Measurements from ENCODE around the gene FUS.
"Not testable (repeated sequence)": the region's sequence is repeated elsewhere in the genome, so short reads cannot be mapped to it uniquely, and the experiment has no call there.

Gene FUS

DNA sequence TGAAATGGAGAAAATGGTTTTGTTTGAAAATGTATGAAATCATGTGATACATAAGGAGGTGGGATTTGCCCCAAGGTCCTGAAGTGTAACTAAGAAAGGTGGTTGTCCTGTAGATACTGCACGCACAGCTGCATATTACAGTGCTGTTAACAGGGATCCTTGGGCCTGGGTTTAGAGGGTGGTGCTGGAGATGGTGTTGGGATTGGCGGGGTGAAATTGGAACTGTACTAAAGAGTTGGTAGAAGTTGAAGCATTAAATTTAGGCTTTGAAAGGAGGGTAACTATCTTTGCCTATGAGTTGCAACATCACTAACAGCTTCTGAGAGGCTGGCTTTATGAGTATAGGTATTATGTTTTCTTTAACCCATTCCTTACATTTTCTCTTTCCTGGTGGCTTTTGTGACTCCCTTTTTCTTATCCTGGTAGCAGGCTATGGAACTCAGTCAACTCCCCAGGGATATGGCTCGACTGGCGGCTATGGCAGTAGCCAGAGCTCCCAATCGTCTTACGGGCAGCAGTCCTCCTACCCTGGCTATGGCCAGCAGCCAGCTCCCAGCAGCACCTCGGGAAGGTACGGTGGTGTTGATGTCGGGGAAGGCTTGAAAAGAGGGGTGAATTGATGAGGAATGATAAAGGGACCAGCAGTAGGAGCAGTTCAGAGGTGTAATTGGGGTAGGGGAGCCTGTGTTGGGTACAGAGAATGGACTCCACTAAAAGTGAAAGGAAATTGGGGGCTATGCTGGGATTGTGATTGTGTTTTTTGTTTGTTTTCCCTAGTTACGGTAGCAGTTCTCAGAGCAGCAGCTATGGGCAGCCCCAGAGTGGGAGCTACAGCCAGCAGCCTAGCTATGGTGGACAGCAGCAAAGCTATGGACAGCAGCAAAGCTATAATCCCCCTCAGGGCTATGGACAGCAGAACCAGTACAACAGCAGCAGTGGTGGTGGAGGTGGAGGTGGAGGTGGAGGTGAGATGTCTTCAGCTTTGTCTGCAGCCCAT lies 3.8 kb downstream of the FUS start:
- no peak for FAIRE-seq
- DNase-seq (ENCODE audit: extremely low spot score, insufficient read length, low read depth) = no peak

DNA sequence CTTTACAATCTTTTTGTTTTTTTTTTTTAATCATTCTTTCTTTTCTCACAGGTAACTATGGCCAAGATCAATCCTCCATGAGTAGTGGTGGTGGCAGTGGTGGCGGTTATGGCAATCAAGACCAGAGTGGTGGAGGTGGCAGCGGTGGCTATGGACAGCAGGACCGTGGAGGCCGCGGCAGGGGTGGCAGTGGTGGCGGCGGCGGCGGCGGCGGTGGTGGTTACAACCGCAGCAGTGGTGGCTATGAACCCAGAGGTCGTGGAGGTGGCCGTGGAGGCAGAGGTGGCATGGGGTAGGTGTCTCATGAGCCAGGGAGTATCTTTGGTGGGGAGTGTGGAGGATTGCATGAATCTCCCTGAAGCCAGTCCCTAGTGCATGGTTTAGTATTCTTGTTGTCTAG lies 4.9 kb downstream of the FUS start:
- FAIRE-seq = no peak
- DNase-seq (ENCODE audit: extremely low spot score, insufficient read length, low read depth) = no peak

DNA sequence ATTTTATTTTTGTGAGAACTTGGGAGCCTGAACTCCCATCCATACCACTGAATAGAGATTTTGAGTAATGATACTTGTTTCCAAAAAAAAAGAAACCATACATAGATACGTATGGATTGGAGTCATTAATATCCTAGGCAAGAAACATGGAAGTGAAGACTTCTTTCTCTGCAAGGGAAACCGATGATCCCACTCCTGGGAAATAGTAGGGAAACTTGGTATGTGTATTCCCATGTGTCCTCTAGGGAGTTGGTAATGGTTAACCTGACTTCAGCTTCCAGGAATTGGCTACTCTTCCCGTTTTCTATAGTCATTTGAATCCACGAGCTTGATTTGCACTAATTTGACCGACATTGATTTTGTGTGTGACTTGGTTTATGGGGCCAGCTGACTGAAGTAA lies 5.4 kb downstream of the FUS start:
- no peak for FAIRE-seq
- DNase-seq (ENCODE audit: extremely low spot score, insufficient read length, low read depth) = no peak

DNA sequence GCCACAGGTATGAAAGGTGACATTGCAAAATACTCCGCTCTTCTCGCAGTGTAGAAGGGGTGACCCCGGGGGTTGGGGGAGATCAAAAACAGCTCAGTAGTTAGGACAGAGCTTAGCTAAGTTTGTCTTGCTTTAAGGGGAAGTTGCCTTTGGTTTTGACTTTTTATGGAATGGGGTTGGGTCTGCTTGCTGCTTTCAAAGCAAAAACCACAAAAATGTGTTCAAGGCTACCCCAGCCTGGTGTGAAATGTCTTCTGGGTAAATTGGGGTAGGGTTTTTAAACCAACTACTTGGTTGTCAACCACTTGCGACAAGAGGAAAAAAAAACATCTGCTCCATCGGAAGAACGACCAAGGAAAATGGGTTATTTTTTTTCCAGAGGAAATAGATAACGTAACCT lies 6.2 kb downstream of the FUS start:
- FAIRE-seq = no peak

DNA sequence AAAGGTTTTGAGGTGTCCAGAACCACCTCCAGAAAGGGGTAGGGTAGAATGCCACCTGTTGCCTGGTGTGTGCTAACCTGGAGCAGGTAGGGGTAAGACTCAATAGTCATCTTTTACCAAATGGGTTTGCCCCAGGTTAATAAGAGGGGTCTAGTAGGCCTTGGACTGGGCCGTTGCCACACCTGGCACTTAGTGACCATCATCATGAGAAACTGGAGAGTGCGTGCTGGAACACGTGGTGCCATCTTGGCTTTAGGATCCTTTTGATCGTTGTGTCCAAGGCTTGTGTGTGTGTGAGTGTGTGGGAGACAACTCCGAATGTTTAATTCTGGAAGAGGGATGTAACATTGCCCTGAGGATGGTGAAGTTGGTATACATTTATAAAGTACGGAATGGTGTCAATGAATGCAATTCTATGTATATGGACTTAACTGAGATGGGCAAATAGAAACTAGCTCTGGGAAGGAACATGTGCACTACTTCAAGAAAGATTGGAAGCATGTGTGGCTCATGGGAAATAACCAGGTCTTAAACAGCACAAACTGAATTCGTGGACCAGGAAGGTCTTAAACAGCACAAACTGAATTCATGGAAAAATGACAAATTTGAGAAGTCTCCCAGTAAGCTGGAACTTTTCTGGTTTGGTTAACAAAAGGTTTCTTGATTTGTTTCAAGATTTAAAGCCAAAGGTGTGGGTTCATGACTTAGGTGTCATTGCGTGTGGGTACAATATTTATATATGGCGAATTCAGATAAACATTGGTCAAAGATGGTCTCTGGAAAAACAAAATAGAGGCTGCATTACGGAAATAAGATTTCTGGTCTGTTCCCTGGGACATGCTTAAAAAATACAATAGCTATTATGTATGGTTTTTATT lies 7.2 kb downstream of the FUS start:
- DNase-seq (ENCODE audit: extremely low spot score, insufficient read length, low read depth) (no peak), FAIRE-seq (no peak)

More for the DNA sequence above, 6.2 kb downstream of the FUS start:
- DNase-seq (ENCODE audit: extremely low spot score, insufficient read length, low read depth) = no peak

DNA sequence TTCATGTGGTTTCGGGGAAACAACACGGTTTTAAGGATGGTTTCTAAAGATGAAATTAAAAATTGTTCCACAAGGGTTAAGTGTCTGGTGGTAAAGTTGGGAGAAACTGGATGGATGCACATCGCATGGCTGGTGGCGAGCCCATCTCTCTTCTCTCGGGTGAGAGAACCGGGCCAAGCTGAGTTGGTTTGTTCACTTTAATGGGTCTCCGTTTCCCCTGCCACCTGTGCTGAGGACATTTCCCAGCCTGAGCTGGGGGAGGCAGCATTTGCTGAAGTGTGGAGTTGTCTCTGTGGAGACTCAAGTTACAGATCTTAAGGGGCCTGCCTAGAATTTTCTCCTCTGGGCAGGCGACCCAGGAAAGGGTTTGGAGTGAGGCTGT lies 7.9 kb downstream of the FUS start:
- DNase-seq (ENCODE audit: extremely low spot score, insufficient read length, low read depth) = no peak
- FAIRE-seq = no peak

DNA sequence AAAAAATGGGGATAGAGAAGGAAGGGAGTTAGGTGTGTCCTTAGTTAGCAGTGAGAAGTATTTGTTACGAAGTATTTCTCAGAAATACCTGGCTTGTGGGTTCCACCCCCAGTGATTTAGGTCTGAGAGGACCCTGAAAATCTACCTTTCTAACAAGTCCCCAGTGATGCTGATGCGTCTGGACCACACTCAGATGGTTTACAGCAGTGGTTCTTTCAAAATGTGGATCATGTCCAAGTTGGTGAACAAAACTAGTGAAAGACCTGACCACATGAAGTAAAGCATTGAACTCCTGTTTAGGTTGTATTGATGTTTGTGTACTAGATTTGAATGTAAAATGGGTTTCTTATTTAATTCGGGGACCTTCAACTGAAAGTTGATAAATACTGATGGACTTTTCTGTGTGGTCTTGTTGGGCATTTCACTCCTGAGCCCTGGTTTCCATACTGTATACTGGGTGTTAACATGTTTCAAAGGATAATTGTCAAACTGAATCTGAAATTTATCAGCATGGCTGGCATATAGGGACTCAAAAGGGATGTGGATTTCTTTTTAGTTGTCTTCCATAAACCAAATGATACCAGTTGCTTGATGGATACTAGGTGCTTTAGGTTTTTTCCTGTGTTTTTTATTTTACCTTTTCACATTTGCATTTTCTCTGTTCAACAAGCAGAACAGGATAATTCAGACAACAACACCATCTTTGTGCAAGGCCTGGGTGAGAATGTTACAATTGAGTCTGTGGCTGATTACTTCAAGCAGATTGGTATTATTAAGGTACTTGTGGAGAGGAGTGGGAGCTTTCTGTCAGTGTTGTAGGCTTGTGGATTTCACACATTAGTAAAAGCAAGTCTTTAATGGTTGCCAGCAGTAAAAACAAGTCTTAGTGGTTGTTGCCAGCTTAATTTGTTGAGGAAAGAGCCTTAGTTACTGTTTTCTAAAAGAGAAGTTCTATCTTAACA lies 8.8 kb downstream of the FUS start:
- DNase-seq (ENCODE audit: extremely low spot score, insufficient read length, low read depth) = no peak
- no peak for FAIRE-seq

DNA sequence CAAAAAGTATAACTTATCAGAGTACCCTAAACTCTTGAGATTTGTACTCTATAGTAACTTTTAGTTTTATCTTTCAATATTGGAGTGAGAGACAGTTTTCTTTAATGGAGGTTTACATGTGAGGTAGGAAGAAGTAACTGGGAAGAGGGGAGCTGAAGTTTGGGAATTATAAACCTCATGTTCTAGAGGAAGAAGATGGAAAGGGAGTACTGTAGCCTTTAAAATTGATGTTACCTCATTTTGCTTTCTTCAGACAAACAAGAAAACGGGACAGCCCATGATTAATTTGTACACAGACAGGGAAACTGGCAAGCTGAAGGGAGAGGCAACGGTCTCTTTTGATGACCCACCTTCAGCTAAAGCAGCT lies 9.5 kb downstream of the FUS start:
- no peak for FAIRE-seq
- DNase-seq (ENCODE audit: extremely low spot score, insufficient read length, low read depth) = no peak

DNA sequence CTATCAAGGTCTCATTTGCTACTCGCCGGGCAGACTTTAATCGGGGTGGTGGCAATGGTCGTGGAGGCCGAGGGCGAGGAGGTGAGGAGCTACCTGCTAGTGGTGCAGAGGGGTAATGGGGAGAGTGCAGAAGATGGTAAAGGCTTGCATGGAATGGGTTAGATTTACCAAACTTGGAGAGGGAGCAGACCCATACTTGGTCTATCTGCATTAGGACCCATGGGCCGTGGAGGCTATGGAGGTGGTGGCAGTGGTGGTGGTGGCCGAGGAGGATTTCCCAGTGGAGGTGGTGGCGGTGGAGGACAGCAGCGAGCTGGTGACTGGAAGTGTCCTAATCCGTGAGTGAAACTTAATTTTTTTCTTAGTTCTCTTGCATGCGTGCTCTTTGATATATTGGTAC lies 10.1 kb downstream of the FUS start:
- FAIRE-seq = no peak
- no peak for DNase-seq (ENCODE audit: extremely low spot score, insufficient read length, low read depth)

DNA sequence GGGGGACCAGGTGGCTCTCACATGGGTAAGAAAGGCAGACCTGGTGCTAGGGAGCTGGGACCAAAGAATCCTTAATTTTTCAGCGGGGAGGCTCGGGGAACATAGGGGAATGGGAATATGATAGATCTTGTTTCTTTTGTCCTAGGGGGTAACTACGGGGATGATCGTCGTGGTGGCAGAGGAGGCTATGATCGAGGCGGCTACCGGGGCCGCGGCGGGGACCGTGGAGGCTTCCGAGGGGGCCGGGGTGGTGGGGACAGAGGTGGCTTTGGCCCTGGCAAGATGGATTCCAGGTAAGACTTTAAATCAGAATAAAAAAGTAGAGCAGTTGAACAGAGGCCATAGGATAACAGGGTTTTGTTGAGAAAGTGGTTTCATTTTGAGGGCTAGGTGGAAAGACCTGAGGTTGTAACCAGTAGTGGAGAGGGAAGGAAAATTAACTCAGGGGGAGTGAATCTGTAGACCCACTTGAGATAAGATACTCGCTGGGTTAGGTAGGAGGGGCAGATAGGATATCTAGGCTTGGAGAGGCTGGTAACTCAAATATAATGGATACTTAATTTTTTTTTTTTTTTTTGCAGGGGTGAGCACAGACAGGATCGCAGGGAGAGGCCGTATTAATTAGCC lies 11.0 kb downstream of the FUS start:
- DNase-seq (ENCODE audit: extremely low spot score, insufficient read length, low read depth) = no peak
- FAIRE-seq = no peak

DNA sequence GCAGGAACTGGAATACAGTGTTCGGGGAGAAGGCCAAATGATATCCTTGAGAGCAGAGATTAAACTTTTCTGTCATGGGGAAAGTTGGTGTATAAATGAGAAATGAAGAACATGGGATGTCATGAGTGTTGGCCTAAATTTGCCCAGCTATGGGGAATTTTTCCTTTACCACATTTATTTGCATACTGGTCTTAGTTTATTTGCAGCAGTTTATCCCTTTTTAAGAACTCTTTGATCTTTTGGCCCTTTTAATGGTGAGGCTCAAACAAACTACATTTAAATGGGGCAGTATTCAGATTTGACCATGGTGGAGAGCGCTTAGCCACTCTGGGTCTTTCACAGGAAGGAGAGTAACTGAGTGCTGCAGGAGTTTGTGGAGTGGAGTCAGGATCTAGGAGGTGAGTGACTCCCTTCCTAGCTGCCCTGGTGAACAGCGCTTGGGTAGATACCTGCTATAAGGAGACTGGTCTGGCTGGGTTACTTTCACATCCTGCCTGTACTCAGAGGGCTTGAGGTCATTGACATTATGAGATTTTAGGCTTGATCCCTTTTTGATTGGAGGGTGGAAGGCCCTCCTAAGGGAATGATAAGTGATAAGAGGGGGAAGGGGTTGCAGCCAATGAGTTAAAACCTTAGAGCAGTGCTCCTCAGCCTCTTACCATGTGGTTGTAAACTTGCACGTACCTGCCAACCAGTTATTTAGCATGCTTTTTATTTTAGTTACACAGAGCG lies 11.9 kb downstream of the FUS start:
- no peak for DNase-seq (ENCODE audit: extremely low spot score, insufficient read length, low read depth)
- FAIRE-seq = no peak

DNA sequence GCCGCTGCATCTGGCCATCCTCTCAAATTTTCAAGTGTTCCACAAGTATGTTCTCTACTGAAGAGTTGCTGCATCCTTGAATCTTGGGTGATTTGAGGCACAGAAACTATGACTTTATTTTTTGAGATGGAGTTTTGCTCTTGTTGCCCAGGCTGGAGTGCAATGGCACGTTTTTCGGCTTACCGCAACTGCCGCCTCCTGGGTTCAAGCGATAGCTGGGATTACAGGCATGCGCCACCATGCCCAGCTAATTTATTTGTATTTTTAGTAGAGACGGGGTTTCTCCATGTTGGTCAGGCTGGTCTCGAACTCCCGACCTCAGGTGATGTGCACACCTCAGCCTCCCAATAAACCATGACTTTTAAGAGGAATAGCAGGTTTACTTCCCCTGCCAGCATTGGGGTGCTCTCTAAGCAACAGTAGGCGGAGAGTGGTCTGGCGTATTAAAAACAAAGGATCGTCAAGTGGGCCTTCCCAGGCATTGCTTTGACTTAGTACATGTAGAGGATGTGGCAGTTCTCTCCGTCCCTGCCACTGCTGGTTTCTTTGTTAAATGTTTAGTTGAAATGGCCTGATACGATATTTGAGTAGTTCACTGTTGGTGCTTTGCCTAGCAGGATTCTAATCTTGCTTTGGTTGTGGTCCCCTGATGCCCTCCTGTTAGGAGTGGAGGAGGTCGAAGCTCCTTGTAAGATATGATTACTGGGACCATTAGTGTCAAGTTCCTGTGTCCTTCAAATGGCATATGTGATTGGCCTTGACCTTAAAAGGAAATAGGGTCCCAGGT lies 13.1 kb downstream of the FUS start:
- FAIRE-seq (no peak), DNase-seq (ENCODE audit: extremely low spot score, insufficient read length, low read depth) (no peak)

DNA sequence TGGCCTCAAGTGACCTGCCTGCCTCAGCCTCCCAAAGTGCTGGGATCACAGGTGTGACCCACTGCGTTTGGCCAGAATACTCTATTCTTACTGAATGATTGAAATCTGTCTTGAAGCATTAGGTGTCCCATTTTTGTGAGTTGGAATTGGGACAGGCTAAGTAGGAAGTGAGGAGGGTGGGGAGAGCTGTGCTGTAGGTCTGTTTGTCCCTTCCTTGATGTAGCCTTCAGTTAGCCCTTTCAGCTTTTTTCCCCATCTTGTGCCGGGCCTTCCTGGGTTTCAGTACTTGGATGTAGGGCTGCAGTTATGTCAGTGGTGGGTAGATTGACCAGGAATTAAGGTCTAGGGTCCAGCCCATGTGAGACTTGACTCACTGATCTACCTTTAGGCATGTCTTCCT lies 13.9 kb downstream of the FUS start:
- no peak for DNase-seq (ENCODE audit: extremely low spot score, insufficient read length, low read depth)
- FAIRE-seq = no peak

DNA sequence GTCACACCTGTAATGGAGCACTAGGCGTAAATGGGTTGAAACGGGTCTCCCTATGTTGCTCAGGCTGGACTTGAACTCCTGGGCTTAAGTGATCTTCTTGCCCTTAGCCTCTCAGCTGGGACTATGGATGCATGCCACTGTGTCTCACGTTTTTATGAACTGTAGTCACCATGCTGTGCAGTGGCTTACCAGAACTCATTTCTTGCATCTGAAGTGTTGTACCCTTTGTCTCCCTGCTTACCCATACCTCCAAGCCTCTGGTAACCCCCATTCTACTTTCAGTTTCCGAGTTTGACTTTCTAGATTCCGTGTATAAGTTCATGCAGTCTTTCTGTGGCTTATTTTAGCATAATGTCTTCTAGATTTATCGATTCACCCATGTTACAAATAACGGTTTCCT lies 15.0 kb downstream of the FUS start:
- FAIRE-seq = no peak
- DNase-seq (ENCODE audit: extremely low spot score, insufficient read length, low read depth) = no peak

DNA sequence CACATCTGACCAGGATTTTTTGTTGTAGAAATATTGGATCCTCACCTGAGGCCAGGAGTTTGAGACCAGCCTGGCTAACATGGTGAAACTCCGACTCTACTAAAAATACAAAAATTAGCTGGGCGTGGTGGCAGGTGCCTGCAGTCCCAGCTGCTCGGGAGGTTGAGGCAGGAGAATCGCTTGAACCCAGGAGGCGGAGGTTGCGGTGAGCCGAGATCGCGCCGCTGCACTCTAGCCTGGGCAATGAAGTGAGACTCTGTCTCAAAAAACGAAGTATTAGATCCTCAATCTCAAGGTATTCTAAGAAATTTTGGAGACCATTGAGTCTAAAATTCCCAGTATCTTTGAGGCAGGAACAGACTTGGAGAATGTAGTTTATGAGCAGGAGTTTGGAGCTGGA lies 15.9 kb downstream of the FUS start:
- not testable (repeated sequence) for FAIRE-seq; DNase-seq (ENCODE audit: extremely low spot score, insufficient read length, low read depth)

DNA sequence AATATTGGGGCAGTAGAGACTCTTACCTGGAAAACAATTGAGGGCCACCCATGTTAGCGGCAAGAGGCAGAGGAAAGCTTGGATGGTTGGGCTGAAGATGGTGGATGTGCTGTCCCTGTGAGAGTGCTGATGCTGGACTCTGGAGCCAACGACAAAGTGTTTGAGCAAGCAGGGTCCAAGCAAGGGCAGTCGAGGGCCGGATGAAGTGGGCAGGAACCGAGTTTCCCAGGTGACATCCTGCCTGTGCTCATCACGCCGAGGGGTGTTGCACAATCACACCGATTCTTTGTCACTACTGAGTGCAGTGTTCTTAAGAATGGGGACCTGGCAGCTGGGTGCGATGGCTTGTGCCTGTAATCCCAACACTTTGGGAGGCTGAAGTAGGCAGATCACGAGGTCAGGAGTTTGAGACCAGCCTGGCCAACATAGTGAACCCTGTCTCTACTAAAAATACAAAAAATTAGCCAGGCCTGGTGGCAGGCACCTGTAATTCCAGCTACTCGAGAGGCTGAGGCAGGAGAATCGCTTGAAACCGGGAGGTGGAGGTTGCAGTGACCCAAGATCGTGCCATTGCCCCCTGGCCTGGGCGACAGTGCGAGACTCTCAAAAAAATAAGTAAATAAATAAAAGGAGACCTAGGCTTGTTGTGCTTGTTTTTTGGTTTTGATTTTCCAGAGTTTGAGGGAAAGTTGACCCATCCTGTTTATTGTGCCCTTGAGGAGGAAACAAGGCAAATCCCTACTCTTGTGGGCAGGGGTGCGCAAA lies 16.6 kb downstream of the FUS start:
- no peak for DNase-seq (ENCODE audit: extremely low spot score, insufficient read length, low read depth)
- FAIRE-seq = no peak

DNA sequence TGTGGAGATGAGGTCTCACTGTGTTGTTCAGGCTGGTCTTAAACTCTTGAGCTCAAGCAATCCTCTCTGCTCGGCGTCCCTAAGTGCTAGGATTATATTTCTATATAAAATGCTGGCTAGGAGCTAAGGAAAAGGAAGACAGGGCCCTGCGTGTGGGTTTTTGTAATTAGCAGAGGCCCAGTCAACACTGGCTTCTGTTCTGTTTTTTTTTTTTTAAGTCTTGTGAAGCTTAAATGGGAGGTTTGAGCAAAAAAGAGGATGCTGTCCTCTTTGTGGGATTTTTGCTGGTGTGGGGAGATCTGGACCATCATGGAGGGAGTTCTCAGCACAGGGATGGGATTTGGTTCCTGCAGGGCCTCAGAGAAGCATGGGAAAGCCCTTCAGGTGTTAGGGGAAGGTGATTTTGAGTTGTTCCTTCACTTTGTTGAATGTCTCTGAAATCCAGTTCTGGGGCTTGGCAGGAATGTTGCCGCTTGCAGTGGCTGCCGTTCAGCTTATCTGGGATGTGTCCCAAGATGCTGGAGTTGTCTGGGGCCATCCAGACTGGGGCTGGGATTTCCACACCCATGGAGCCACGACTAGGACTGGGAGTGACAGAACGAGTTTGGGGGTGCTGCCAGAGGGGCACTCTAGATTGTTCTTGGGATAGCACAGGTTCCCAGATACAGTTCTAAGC lies 18.4 kb downstream of the FUS start:
- no peak for DNase-seq (ENCODE audit: extremely low spot score, insufficient read length, low read depth)
- no peak for FAIRE-seq
